Vagina (tissue), 2 donors: ENCODE measurements around the gene PLEKHH3.

Experiments
- POLR2A ChIP-seq, 2 donors: fragments of 450-650 bp; IDR thresholded peaks; one replicate each; pipeline ENCODE4 v1.6.1; 2017; ENCODE audit warnings: antibody characterized with exemption in 2 of 2, mild to moderate bottlenecking in 2 of 2, moderate library complexity in 2 of 2
- POLR2AphosphoS5 ChIP-seq, 2 donors: sonication (generic); formaldehyde crosslinking; IDR thresholded peaks; one replicate each; pipeline ENCODE4 v1.9.0; 2017; ENCODE audit warnings: antibody characterized with exemption in 2 of 2, mild to moderate bottlenecking in 2 of 2, low read depth in 1 of 2; ENCODE audit not compliant: insufficient read depth in 1 of 2

DNA sequence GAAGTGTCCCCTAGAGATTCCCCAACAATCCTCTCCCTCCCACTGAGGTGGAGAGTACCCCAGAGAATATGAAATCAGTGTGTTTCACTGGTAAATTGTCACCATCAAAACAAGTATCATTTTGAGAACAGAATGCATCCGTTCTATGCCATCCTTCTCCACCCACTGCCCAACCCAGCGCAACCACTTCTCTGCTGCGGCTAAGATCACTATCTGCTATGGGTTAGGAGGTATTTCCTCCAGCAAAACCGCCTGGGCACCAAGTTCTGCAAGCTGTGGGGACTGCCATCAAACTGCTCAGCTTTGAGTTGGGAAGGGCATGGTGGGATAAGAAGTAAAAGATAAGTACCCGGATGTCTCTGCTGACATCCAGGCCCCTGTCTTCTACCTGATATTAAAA lies 29.9 kb upstream of the PLEKHH3 start:
- TF ChIP-seq POLR2AphosphoS5 (IDR thresholded peaks at IDR 0.05; ENCODE audit: insufficient read depth in 1 of 2, low read depth in 1 of 2) (no peak), POLR2A (IDR thresholded peaks at IDR 0.05) (no peak)
